K562 (cell line): ENCODE data around the gene PAAF1. TPM values are rescaled to one million over a fixed set of nuclear protein-coding genes. Genes with fewer than 3 reads are reported as not detected.

Experiments
- BACH1 ChIP-seq: fragments of 200-800 bp; sonication (Bioruptor generic); IDR thresholded peaks from 2 replicates; pipeline ENCODE4 v1.6.1; 2016; ENCODE audit warnings: missing genetic modification characterization, missing compliant biosample characterization
- CEBPG ChIP-seq, 3 experiments: fragments of 200-800 bp in 1 of 3; sonication (Bioruptor generic) in 1 of 3; sonication (generic) in 1 of 3; formaldehyde crosslinking in 1 of 3; IDR thresholded peaks in 2 of 3; conservative IDR thresholded peaks in 1 of 3; 2 replicates each; pipeline versions ENCODE4 v1.6.1 to v1.8.0; 2016 to 2022; ENCODE audit warnings: missing compliant biosample characterization in 2 of 3, missing genetic modification characterization in 2 of 3, mild to moderate bottlenecking in 1 of 3, missing genetic modification reagents in 1 of 3
- E2F5 ChIP-seq: sonication (generic); formaldehyde crosslinking; IDR thresholded peaks from 2 replicates; pipeline ENCODE4 v1.8.0; 2022; ENCODE audit warnings: mild to moderate bottlenecking, missing genetic modification reagents
- ETV6 ChIP-seq, 3 experiments: fragments of 150-350 bp in 1 of 3; sonication (generic) in 1 of 3; formaldehyde crosslinking in 1 of 3; IDR thresholded peaks; 2 replicates each; pipeline versions ENCODE4 v1.6.1 to v1.8.0; 2014 to 2022; ENCODE audit warnings: borderline replicate concordance in 2 of 3, low read depth in 2 of 3, antibody characterized with exemption in 1 of 3, low read length in 1 of 3, mild to moderate bottlenecking in 1 of 3, missing genetic modification reagents in 1 of 3
- FUS ChIP-seq: fragments of 200-400 bp; formaldehyde crosslinking; optimal IDR thresholded peaks from 2 replicates; pipeline ENCODE3; 2017; ENCODE audit warnings: low read depth, low read length
- HMBOX1 ChIP-seq: sonication (generic); IDR thresholded peaks from 2 replicates; pipeline ENCODE4 v1.6.1; 2016
- JUND ChIP-seq, 2 experiments: IDR thresholded peaks; 2 replicates in 1 of 2; 3 replicates in 1 of 2; pipeline ENCODE4 v1.6.1; 2011; ENCODE audit warnings: borderline replicate concordance in 2 of 2, low read depth in 2 of 2, low read length in 2 of 2, improper control_type of control experiment in 1 of 2, missing biosample characterization in 1 of 2, missing genetic modification characterization in 1 of 2, missing genetic modification reagents in 1 of 2
- NEUROD1 ChIP-seq: fragments of 150-350 bp; IDR thresholded peaks from 2 replicates; pipeline ENCODE4 v1.6.1; 2014; ENCODE audit warnings: borderline replicate concordance, low read length, low read depth; ENCODE audit not compliant: partially characterized antibody
- SMAD2 ChIP-seq: fragments of 150-350 bp; IDR thresholded peaks from 2 replicates; pipeline ENCODE4 v1.6.1; 2014; ENCODE audit warnings: low read depth, mild to moderate bottlenecking, low read length
- SRSF3 ChIP-seq: fragments of 200-400 bp; formaldehyde crosslinking; IDR thresholded peaks from 2 replicates; pipeline ENCODE4 v1.6.1; 2016; ENCODE audit warnings: mild to moderate bottlenecking, low read length, moderate library complexity; ENCODE audit not compliant: insufficient read depth
- TAF1 ChIP-seq: IDR thresholded peaks from 2 replicates; pipeline ENCODE4 v1.6.1; 2011; ENCODE audit warnings: mild to moderate bottlenecking, low read length, moderate library complexity; ENCODE audit not compliant: insufficient read depth, control insufficient read depth, severe bottlenecking; ENCODE audit errors: extremely low read depth
- TCF7 ChIP-seq: sonication (generic); IDR thresholded peaks from 2 replicates; pipeline ENCODE4 v1.6.1; 2016; ENCODE audit warnings: antibody characterized with exemption, borderline replicate concordance
- USF1 ChIP-seq: sonication (generic); formaldehyde crosslinking; IDR thresholded peaks from 2 replicates; pipeline ENCODE4 v1.9.0; 2022; ENCODE audit warnings: mild to moderate bottlenecking, missing genetic modification reagents
- ZNF668 ChIP-seq: fragments of 250-450 bp; sonication (Bioruptor Pico); IDR thresholded peaks from 2 replicates; pipeline ENCODE4 v1.8.0; 2022; ENCODE audit warnings: mild to moderate bottlenecking, inconsistent platforms
- polyA plus RNA-seq, 8 experiments: library from polyadenylated mRNA; depleted of rRNA in 4 of 8; stranded (reverse) in 5 of 8; unstranded in 3 of 8; fragments of >200 nt; fragmentation: Nextera tagmentation in 2 of 8; fragmentation: Illumina TruSeq in 1 of 8; extraction: Ambion mirVana in 2 of 8; extraction: Trizol in 1 of 8; gene quantifications; 2 replicates each; pipeline versions ENCODE4 v1.2.1 to v1.2.3, GENCODE V29; 2011 to 2014; ENCODE audit warnings: inconsistent platforms in 1 of 8, missing spikeins in 1 of 8
- total RNA-seq, 7 experiments: library from RNA; depleted of rRNA in 6 of 7; stranded (reverse); fragments of >200 nt in 6 of 7; fragmentation: Illumina TruSeq in 2 of 7; extraction: Trizol in 2 of 7; gene quantifications; 2 replicates each; pipeline versions ENCODE4 v1.2.1 to v1.2.3, GENCODE V29; 2011 to 2021; ENCODE audit warnings: low replicate concordance in 1 of 7
- TF ChIP-seq, protein P1 (sequence below): fragments of 250-450 bp; sonication (Bioruptor Pico); IDR thresholded peaks from 2 replicates; pipeline ENCODE4 v1.4.0; 2020

The PAAF1 gene
- total and polyA plus RNA-seq, 9 of the 15 experiments (the other 6 are each of a cell fraction or from before 2014, with no cell fraction given): 13.5 to 78.6 (median 23.3) TPM

DNA sequence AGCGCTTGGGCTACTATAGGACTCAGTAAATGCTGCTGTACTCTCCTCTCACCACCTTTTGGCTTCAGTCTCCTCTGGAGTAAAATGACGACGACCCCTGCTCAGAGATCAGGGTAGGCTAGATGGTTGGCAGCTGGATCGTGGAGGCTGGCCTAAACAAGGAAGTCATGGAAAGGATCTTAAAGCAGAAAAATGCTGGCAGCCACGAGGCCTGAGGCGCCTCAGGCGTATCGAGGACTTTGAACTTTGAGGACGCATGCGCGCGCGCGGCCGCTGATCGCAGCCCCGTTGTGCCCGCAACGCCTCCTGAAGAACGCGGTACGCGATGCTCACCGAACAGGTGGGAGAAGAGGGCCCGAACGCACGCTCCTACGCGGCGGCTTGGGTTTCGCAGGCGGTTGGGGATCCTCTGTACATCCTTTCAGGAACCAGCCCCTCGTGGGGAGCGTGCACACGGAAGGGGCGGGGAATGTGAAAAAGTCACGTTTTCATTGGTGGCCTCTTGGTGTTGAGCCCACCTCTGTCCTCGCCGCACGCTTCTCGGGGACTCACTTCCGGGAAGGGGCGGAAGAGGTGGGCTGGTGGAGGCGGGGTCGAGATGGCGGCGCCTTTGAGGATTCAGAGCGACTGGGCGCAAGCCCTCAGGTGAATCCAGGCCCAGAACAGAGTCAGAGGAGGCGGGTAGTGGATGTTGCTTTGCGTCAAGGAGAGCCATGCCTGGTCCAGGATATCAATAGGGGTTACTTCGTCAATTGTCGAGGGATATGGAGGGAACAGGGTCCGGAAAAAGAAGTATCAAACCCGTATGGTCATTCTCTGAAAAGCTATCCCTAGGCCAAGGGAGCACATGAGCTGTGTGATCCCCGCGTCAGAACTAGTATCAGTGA lies at the start of gene PAAF1, which contains the start of gene COA4 (continued):
- TF ChIP-seq HMBOX1 (no peak), SMAD2 (no peak), USF1 (CRISPR knock-in tag) (peak; percentile 63), TAF1 (peak; percentile 79), TCF7 (peak; percentile 97), SRSF3 (no peak), FUS (no peak), JUND (IDR thresholded peaks at IDR 0.05; ENCODE audit: borderline replicate concordance, low read depth, low read length) (no peak; the same call in 1 of the 2 replicates), JUND (tag; IDR thresholded peaks at IDR 0.05; ENCODE audit: borderline replicate concordance, low read depth, low read length) (no peak; the same call in 2 of the 3 replicates), NEUROD1 (peak; percentile 21), BACH1 (tag) (no peak), ZNF668 (CRISPR knock-in tag) (no peak), ETV6 (IDR thresholded peaks at IDR 0.05; ENCODE audit: borderline replicate concordance in 1 of 2, low read depth in 2 of 2, low read length in 1 of 2) (peak; percentile 32 to 63; a peak in 2 of 4 replicates), ETV6 (CRISPR knock-in tag; IDR thresholded peaks at IDR 0.05; ENCODE audit: borderline replicate concordance) (no peak; the same call in 1 of the 2 replicates), CEBPG (CRISPR knock-in tag; IDR thresholded peaks at IDR 0.05) (no peak), CEBPG (tag; conservative IDR thresholded peaks at IDR 0.05 in 1 of 2, IDR thresholded peaks at IDR 0.05 in 1 of 2) (no peak), E2F5 (CRISPR knock-in tag) (peak; percentile 72; the same call in 1 of the 2 replicates)
- TF ChIP-seq, protein P1, sequence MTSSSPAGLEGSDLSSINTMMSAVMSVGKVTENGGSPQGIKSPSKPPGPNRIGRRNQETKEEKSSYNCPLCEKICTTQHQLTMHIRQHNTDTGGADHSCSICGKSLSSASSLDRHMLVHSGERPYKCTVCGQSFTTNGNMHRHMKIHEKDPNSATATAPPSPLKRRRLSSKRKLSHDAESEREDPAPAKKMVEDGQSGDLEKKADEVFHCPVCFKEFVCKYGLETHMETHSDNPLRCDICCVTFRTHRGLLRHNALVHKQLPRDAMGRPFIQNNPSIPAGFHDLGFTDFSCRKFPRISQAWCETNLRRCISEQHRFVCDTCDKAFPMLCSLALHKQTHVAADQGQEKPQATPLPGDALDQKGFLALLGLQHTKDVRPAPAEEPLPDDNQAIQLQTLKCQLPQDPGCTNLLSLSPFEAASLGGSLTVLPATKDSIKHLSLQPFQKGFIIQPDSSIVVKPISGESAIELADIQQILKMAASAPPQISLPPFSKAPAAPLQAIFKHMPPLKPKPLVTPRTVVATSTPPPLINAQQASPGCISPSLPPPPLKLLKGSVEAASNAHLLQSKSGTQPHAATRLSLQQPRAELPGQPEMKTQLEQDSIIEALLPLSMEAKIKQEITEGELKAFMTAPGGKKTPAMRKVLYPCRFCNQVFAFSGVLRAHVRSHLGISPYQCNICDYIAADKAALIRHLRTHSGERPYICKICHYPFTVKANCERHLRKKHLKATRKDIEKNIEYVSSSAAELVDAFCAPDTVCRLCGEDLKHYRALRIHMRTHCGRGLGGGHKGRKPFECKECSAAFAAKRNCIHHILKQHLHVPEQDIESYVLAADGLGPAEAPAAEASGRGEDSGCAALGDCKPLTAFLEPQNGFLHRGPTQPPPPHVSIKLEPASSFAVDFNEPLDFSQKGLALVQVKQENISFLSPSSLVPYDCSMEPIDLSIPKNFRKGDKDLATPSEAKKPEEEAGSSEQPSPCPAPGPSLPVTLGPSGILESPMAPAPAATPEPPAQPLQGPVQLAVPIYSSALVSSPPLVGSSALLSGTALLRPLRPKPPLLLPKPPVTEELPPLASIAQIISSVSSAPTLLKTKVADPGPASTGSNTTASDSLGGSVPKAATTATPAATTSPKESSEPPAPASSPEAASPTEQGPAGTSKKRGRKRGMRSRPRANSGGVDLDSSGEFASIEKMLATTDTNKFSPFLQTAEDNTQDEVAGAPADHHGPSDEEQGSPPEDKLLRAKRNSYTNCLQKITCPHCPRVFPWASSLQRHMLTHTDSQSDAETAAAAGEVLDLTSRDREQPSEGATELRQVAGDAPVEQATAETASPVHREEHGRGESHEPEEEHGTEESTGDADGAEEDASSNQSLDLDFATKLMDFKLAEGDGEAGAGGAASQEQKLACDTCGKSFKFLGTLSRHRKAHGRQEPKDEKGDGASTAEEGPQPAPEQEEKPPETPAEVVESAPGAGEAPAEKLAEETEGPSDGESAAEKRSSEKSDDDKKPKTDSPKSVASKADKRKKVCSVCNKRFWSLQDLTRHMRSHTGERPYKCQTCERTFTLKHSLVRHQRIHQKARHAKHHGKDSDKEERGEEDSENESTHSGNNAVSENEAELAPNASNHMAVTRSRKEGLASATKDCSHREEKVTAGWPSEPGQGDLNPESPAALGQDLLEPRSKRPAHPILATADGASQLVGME (CRISPR knock-in tag): peak; percentile 75; the same call in 1 of the 2 replicates
